Stimulated activated CD8-positive, alpha-beta memory T cell treated with anti-CD3 and anti-CD28 coated beads, Interleukin-12 subunit alpha, Interleukin-12 subunit beta, amount 100 ng/mL, for 1 hour (primary cell): ENCODE data around the gene CNTD1.

Experiments used
- DNase-seq: peaks from one replicate; pipeline ENCODE4 v3.0.0-alpha.2; 2020; ENCODE audit warnings: low read depth

Gene CNTD1

GRCh38 chr17:42779304-42779935 is 19.2 kb upstream of the CNTD1 start:
- DNase-seq = no peak

DNA sequence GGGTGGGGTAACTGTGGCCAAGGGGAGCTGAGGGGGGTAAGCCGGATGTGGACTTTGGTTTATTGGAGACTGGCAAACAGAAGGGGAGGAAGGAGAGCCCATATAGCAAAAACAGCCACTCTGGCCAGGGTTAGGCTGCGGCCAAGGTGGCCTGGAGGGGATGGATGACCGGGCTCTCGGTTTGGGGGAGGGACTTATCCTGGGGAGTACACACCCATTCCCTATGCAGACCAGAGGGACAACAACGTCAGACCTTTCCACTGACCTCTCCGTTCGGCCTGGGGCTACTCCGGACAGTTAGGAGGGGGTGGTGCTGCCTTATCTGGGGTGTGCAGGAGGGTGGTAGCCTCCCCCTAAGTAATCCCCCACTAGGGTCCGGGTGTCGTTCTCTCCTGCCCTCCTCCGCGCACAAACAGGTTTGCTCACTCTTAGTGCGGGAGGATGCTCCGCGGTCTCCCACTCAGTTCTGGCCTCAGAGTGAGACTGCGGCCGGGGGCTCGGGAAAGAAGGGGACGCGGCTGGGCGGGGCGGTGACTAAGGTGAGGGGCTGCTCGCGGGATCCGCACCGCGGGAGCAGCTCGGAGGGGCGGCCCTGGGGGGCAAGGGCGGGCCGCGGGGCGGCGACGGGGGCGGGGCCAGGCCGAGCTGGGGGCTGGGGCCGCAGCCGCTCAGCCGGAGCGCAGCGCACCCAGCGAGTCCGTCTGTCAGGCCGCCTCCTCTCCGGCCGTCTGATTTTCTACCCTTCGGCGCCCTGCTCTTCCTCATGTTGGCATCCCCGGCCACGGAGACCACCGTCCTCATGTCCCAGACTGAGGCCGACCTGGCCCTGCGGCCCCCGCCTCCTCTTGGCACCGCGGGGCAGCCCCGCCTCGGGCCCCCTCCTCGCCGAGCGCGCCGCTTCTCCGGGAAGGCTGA is 18.5 kb upstream of the CNTD1 start, which contains the start of gene WNK4:
Gene WNK4 (plus strand): TSS at position 675 of the 915 bp plus-strand sequence. CDS start 89 bp downstream, at position 764.
- DNase-seq = no peak

GRCh38 chr17:42780851-42781638 is 17.6 kb upstream of the CNTD1 start:
- no peak for DNase-seq

DNA sequence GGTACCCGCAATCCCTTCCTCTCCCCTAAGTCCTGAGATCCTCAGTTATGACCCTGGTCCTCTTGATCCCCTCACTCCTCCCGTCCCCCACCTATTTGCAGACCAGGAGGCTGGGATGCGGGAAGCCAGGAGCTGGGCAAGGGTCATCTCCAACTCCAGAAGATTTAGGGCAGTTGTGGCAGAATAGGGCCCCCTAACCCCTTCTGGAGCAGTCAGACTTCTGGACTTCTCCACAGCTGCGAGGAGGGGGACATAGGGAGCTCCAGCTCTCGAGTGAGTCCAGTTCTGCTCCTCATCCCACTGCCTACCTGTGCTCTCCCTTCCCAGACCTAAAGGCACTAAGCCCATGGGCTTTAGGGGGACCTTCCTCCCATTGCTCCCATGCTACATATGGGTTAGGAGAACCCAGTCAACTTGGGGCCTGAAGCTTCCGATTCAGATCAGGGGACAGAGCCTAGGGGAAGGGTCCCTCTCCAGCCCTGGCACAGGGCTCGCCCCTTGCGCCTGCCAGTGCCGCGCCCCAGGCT is 17.0 kb upstream of the CNTD1 start:
- DNase-seq = no peak

GRCh38 chr17:42782166-42783061 is 16.2 kb upstream of the CNTD1 start:
- DNase-seq = no peak

- DNase-seq = no peak
Measured at GRCh38 chr17:42783062-42783790, 15.4 kb upstream of the CNTD1 start.

DNA sequence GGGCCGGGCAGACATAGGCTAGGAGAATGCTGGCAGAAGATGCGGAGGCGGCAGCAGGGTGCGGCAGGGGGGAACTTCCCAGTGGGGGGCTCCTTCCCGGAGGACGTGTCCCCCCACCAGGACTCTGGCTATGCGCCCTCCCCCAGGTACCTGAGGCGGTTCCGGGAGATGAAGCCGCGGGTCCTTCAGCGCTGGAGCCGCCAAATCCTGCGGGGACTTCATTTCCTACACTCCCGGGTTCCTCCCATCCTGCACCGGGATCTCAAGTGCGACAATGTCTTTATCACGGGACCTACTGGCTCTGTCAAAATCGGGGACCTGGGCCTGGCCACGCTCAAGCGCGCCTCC is 14.9 kb upstream of the CNTD1 start:
- no peak for DNase-seq

DNA sequence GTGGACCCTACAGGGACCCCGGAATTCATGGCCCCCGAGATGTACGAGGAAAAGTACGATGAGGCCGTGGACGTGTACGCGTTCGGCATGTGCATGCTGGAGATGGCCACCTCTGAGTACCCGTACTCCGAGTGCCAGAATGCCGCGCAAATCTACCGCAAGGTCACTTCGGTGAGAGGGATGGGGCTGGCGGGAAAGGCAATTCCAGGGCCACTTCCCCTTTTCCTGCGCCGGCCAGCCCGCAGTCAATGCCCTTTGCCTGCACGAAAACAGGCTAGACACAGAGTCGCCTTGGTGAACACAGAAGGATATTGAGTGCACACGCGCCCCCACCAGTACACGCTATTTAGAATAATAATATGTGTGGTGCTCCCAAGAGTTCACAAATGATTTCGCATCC is 14.3 kb upstream of the CNTD1 start:
- no peak for DNase-seq

DNA sequence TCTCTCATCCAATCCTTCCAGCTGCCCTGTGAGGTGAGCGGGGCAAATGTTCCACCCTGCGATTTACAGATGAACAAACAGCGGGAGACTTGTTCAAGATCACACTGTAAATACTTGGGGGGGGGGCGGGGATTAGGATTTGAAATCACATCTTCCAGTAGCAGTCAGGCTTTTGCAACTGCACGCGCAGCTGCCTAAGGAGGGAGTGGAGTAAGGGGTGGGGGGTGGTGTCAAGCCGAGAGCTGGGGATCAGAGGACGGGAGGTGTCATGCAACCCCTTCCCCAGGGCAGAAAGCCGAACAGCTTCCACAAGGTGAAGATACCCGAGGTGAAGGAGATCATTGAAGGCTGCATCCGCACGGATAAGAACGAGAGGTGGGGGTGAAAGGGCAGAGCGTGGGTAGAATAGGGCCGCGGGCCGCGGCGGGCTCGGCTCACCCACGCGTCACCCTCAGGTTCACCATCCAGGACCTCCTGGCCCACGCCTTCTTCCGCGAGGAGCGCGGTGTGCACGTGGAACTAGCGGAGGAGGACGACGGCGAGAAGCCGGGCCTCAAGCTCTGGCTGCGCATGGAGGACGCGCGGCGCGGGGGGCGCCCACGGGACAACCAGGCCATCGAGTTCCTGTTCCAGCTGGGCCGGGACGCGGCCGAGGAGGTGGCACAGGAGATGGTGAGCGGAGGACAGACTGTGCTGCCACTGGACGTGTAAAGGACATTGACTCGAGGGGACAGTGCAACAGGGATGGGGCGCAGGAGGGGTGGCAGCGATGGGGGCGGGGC is 13.7 kb upstream of the CNTD1 start:
- DNase-seq = no peak

DNA sequence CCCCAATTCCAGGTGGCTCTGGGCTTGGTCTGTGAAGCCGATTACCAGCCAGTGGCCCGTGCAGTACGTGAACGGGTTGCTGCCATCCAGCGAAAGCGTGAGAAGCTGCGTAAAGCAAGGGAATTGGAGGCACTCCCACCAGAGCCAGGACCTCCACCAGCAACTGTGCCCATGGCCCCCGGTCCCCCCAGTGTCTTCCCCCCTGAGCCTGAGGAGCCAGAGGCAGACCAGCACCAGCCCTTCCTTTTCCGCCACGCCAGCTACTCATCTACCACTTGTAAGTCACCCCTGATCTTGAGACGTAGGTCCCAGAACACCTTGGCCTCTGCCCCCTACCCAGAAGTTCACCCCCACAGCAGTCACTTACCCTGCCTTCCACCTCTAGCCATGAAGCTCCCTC is 11.4 kb upstream of the CNTD1 start:
- no peak for DNase-seq

- no peak for DNase-seq
Measured at GRCh38 chr17:42791948-42792347, 6.7 kb upstream of the CNTD1 start.

GRCh38 chr17:42792545-42792944 is 6.1 kb upstream of the CNTD1 start:
- DNase-seq = no peak

DNA sequence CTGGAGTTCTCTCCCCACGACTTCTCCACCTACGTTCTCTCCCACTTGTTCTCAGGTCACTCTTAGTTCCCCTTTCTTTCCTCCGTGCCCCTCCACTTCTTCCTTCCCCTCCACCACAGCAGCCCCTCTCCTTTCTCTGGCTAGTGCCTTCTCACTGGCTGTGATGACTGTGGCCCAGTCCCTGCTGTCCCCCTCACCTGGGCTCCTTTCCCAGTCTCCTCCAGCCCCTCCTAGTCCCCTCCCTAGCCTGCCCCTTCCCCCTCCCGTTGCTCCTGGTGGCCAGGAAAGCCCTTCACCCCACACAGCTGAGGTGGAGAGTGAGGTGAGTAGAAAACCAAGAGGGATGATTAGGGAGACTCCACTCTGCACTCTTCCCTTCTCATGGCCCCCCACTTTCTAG is 3.6 kb upstream of the CNTD1 start:
- DNase-seq = no peak

- no peak for DNase-seq
Measured at GRCh38 chr17:42795465-42795864, 3.2 kb upstream of the CNTD1 start.

DNA sequence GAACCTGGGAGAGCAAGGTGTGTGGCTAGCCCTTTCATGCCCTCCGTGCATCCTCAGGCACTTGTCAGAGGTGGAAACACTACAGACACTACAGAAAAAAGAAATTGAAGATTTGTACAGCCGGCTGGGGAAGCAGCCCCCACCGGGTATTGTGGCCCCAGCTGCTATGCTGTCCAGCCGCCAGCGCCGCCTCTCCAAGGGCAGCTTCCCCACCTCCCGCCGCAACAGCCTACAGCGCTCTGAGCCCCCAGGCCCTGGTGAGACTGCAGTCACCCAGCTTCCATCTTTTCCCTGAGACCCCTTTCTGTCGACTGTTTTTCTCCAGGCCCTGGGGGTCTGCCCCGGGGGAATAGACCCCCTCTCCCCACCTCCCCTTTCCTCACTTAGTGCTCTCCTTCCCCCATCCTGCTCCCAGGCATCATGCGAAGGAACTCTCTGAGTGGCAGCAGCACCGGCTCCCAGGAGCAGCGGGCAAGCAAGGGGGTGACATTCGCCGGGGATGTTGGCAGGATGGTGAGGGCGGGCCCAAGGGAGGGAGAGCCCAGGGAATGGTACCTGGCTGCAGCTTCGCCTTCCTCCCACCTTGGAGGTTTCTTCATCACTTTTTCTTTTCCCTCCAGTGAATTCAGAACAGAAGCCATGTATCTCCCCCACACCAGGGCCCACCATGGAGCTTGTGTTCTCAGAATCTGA is 2.4 kb upstream of the CNTD1 start:
- no peak for DNase-seq

- DNase-seq = no peak
Measured at GRCh38 chr17:42797067-42798007, 1.3 kb upstream of the CNTD1 start.

- no peak for DNase-seq
Measured at GRCh38 chr17:42798011-42798382, 664 bp upstream of the CNTD1 start.
